Pons (tissue), 1 donor: ENCODE data around the gene AVPI1.
"Not testable (repeated sequence)": the region's sequence is repeated elsewhere in the genome, so short reads cannot be mapped to it uniquely, and the experiment has no call there.

Source experiments
- DNase-seq: peaks from one replicate; pipeline ENCODE4 v3.0.0-alpha.2; 2016; ENCODE audit warnings: low spot score

The AVPI1 gene

DNA sequence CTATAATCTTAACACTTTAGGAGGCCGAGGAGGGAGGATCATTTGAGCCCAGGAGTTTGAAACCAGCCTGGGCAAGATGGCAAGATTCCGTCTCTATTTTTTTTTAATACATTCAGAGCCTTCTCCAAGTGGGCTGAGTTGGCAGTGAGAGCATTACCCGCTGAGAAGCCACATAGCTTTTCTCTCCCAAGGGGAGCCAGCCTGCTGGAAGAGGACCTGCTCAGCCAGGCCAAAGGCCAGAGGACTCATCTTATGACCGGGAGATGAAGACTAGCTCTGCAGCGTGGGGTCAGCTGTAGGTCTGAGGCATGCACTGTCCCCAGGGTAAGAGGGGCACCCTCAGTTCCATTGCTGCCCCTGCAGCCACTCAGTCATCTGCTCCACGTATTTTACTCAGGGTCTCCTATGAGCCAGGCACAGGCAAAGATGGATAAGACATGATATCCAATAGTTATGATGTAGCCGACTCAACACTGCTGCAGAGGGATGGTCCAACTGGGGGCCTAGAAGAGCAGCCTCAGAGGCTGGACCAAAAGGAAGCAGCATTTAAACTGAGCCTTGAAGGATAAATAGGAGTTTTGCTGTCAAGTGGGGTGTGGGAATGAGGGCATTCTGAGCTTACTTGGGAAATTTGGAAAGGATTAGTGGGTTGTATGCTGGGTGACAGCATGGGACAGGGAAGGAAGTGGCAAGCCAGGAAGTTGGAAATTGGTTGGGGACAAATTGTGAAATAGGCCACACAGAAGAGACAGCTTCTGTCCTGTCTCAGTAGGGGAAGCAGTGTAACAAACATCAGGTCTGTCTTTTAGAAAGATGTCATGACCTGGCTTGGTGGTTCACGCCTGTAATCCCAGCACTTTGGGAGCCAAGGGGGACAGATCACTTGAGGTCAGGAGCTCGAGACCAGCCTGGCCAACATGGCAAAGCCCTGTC lies 24.9 kb upstream of the AVPI1 start:
- DNase-seq, result no peak

- DNase-seq, result peak; percentile 64
Measured at GRCh38 chr10:97708976-97709946, 22.2 kb upstream of the AVPI1 start.

DNA sequence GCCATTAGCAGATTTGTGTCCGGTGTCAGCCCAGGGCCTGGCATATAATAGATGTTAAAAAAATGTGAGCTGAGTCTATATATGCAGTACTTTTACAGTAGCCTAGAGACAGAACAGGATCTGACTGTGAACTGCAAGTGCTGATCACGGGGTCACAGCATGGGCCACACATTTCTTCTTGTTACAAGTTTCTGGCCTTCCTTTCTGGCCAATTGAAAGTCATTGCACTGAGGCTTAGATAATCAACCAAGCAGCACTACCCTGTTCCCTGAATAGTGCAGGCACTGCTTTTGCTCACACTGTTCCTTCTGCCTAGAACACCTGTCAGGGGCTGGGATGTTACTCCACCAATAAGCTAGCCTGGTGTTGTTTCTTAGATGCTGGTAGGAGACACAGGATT lies 21.1 kb upstream of the AVPI1 start:
- no peak for DNase-seq

- no peak for DNase-seq
Measured at GRCh38 chr10:97707134-97707861, 20.3 kb upstream of the AVPI1 start.

DNA sequence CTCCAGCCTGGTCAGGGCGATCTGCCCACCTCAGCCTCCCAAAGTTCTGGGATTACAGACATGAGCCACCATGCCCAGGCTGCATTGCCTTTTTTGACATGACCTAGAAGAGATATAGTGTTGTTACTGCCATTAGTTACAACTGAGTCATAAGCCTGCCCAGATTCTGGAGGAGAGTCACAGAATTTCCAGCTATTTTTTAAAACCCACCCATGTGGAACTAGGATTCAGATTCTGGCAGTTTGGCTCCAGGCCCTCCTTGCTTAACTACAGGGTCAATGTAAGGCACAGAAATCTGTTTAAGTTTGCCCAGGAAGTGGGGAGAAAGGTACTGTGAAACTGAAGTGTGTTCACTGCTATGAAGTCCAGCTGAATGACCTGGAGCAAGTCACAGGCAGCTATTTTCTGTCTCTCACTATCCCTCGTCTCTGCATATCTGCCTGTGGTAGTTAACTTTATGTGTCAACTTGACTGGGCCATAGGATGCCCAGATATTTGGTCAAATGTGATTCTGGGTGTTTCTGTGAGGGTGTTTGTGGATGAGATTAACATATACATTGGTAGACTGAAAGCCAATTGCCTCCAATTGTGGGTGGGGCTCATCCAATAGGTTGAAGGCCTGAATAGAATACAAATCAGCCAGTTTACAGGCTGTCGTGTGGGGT lies 18.1 kb upstream of the AVPI1 start:
- DNase-seq, result no peak

DNA sequence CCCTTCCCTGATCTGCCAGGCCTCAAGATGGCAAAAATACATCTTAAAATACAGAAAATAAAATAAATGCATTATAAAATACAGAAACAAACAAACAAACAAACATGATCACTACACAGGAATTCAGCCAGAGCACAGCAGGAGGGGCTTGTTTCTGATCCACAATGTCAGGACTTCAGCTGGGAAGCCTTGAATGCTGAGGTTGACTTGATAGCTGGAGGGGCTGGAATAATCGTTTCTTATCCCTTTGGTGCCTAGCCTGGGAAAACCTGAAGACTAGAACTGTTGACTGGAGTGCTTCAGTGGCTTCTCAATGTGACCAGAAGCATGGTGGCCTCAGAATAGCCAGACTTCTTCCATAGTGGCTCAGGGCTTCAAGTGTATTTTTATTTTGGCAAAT lies 17.3 kb upstream of the AVPI1 start:
- DNase-seq, result no peak

GRCh38 chr10:97703398-97704067 lies 16.5 kb upstream of the AVPI1 start:
- no peak for DNase-seq

GRCh38 chr10:97701438-97702069 lies 14.5 kb upstream of the AVPI1 start:
- peak; percentile 96 for DNase-seq

DNA sequence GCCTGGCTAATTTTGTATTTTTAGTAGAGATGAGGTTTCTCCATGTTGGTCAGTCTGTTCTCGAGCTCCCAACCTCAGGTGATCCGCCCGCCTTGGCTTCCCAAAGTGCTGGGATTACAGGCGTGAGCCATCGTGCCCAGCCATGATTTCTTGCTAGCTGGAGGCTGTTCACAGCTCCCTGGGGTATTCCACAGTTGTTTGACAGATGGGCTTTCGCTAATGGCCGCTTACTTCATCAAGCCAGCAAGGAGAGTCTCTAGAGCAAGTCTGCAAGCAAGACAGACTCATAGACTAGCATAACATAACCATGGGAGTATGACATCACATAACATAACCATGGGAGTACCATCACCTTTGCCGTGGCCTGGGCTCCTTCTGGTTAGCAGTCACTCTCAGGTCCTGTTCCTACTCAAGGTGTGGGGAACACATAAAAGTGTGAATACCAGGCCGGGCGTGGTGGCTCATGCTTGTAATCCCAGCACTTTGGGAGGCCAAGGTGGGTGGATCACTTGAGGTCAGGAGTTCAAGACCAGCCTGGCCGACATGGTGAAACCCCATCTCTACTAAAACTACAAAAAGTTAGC lies 11.1 kb upstream of the AVPI1 start:
- DNase-seq, result not testable (repeated sequence)

GRCh38 chr10:97690133-97690532 lies 3.1 kb upstream of the AVPI1 start:
- no peak for DNase-seq

DNA sequence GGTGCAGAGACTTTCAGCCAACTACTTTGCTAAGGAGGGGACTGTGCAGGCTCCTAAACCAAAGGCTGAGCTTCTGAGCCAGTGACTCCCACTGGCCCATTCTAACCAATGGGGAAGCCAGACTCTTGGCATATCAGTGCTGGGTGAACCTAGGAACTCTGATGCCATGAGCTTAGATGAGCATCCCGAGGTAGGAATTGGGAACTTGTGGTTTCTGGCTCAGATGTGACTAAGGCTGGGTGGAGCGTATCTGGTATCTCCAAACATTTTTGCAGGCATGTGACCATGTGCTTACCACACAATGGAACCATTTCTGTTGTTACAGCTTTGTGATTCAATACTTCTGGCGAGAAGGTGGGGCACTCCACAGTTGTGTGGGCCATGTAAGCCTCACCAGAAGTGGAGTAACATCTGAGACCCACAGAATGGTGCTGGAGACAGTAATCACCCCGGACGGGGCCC lies 2.5 kb upstream of the AVPI1 start:
- DNase-seq, result no peak

GRCh38 chr10:97687785-97688781 lies 1.0 kb upstream of the AVPI1 start:
- DNase-seq, result peak; percentile 67

GRCh38 chr10:97686301-97686961 lies 610 bp downstream of the AVPI1 start:
- peak; percentile 21 for DNase-seq

DNA sequence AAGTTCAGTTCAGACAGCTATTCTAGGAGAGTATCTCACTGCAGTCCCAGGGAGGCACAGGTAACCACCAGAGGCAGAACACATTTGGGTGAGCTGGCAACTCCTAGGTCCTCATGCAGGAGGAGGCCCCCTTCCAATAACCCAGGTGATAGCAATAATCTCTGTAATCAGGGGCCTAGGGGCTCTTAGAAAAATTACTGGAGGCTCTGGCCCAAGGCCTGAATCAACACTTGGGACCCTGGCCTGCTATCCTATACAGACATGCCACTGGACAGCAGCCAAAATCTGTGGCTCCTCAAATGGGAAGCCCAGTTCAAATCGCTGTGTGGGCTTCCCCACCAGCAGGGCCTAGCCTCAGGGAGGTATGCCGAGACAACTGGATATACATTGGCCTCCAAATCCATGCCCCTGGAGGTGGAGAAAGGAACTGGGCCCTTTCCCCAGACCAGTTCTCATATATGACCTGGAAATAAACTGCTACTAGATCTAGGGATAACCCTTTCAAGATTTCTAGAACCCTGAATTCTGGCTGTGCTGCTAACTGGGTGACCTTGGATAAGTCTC lies 1.6 kb downstream of the AVPI1 start:
- no peak for DNase-seq

GRCh38 chr10:97684866-97685394 lies 2.1 kb downstream of the AVPI1 start:
- DNase-seq, result peak; percentile 45

GRCh38 chr10:97684368-97684713 lies 2.7 kb downstream of the AVPI1 start:
- DNase-seq, result not testable (repeated sequence)

GRCh38 chr10:97683556-97684367 lies 3.3 kb downstream of the AVPI1 start:
- DNase-seq, result peak; percentile 46
